H9 (cell line): ENCODE results near the gene FBXL22. TPM values are rescaled to one million over a fixed set of nuclear protein-coding genes. Genes with fewer than 3 reads are reported as not detected.

Source experiments
- DNase-seq: peaks from one replicate; pipeline ENCODE4 v3.0.0-alpha.2; 2017
- H2AFZ ChIP-seq: one replicate; pipeline ENCODE4 v1.6.1; 2013; ENCODE audit warnings: mild to moderate bottlenecking, low read length, control low read depth, moderate library complexity
- H2AK5ac ChIP-seq: 2 replicates; pipeline ENCODE4 v1.6.1; 2013; ENCODE audit warnings: low read length, control low read depth, mixed read lengths; ENCODE audit not compliant: insufficient read length
- H2BK120ac ChIP-seq: one replicate; pipeline ENCODE4 v1.6.1; 2013; ENCODE audit warnings: low read depth, mild to moderate bottlenecking, low read length, control low read depth, inconsistent platforms; ENCODE audit not compliant: poor library complexity, severe bottlenecking
- H2BK12ac ChIP-seq: 2 replicates; pipeline ENCODE4 v1.6.1; 2013; ENCODE audit warnings: low read length, control low read depth, mixed read lengths, low read depth; ENCODE audit not compliant: insufficient read length
- H2BK15ac ChIP-seq: 2 replicates; pipeline ENCODE4 v1.6.1; 2013; ENCODE audit warnings: low read depth, low read length, control low read depth
- H2BK20ac ChIP-seq: one replicate; pipeline ENCODE4 v1.6.1; 2013; ENCODE audit warnings: low read depth, mild to moderate bottlenecking, low read length, control low read depth, inconsistent platforms; ENCODE audit not compliant: poor library complexity, severe bottlenecking
- H2BK5ac ChIP-seq: 2 replicates; pipeline ENCODE4 v1.6.1; 2013; ENCODE audit warnings: low read length, control low read depth, mixed read lengths; ENCODE audit not compliant: insufficient read length
- H3K14ac ChIP-seq: 2 replicates; pipeline ENCODE4 v1.6.1; 2013; ENCODE audit warnings: low read length, control low read depth; ENCODE audit not compliant: insufficient read depth
- H3K18ac ChIP-seq: 2 replicates; pipeline ENCODE4 v1.6.1; 2013; ENCODE audit warnings: low read depth, mild to moderate bottlenecking, mixed read lengths, low read length, control low read depth; ENCODE audit not compliant: insufficient read length
- H3K23ac ChIP-seq: 2 replicates; pipeline ENCODE4 v1.6.1; 2013; ENCODE audit warnings: low read length, control low read depth, mixed read lengths, low read depth; ENCODE audit not compliant: insufficient read length
- H3K23me2 ChIP-seq: 2 replicates; pipeline ENCODE4 v1.6.1; 2013; ENCODE audit warnings: low read depth, mild to moderate bottlenecking, mixed read lengths, low read length, control low read depth; ENCODE audit not compliant: insufficient read length, poor library complexity, severe bottlenecking
- H3K27ac ChIP-seq: 2 replicates; pipeline ENCODE4 v1.5.1; 2013; ENCODE audit warnings: low read length, control low read depth, mixed read lengths, low read depth; ENCODE audit not compliant: insufficient read length
- H3K27me3 ChIP-seq: 2 replicates; pipeline ENCODE4 v1.6.1; 2013; ENCODE audit warnings: low read length, control low read depth, inconsistent platforms; ENCODE audit not compliant: insufficient read depth
- H3K4ac ChIP-seq: 2 replicates; pipeline ENCODE4 v1.6.1; 2013; ENCODE audit warnings: low read depth, mild to moderate bottlenecking, control low read depth, inconsistent platforms, low read length, moderate library complexity
- H3K4me1 ChIP-seq: 2 replicates; pipeline ENCODE4 v1.6.1; 2013; ENCODE audit warnings: low read length, control low read depth, inconsistent platforms; ENCODE audit not compliant: insufficient read depth
- H3K4me2 ChIP-seq: 2 replicates; pipeline ENCODE4 v1.6.1; 2013; ENCODE audit warnings: low read length, control low read depth, mixed read lengths; ENCODE audit not compliant: insufficient read length, insufficient read depth
- H3K56ac ChIP-seq: 2 replicates; pipeline ENCODE4 v1.6.1; 2013; ENCODE audit warnings: low read depth, mild to moderate bottlenecking, mixed read lengths, low read length, control low read depth; ENCODE audit not compliant: insufficient read length
- H3K79me1 ChIP-seq: 2 replicates; pipeline ENCODE4 v1.6.1; 2013; ENCODE audit warnings: low read depth, mild to moderate bottlenecking, moderate library complexity, low read length, control low read depth, inconsistent platforms; ENCODE audit not compliant: insufficient read depth, poor library complexity, severe bottlenecking
- H3K79me2 ChIP-seq: 2 replicates; pipeline ENCODE4 v1.6.1; 2013; ENCODE audit warnings: low read length, control low read depth, inconsistent platforms; ENCODE audit not compliant: insufficient read depth
- H3K9ac ChIP-seq: 2 replicates; pipeline ENCODE4 v1.6.1; 2013; ENCODE audit warnings: low read length, control low read depth, mixed read lengths; ENCODE audit not compliant: insufficient read length; ENCODE audit errors: extremely low read depth
- H3K9me3 ChIP-seq: one replicate; pipeline ENCODE4 v1.6.1; 2013; ENCODE audit warnings: low read depth, low read length, inconsistent platforms; ENCODE audit not compliant: control insufficient read depth
- H3T11ph ChIP-seq: one replicate; pipeline ENCODE4 v1.6.1; 2013; ENCODE audit warnings: mild to moderate bottlenecking, low read length, control low read depth, inconsistent platforms
- H4K20me1 ChIP-seq: one replicate; pipeline ENCODE4 v1.6.1; 2013; ENCODE audit not compliant: control insufficient read depth, insufficient read length, insufficient read depth
- H4K5ac ChIP-seq: 2 replicates; pipeline ENCODE4 v1.6.1; 2013; ENCODE audit warnings: low read depth, mild to moderate bottlenecking, mixed read lengths, low read length, control low read depth; ENCODE audit not compliant: insufficient read length
- H4K8ac ChIP-seq: replicated peaks from 2 replicates; pipeline ENCODE4 v1.6.1; 2013; ENCODE audit warnings: low read length, control low read depth, mixed read lengths, low read depth; ENCODE audit not compliant: insufficient read length
- H4K91ac ChIP-seq: 2 replicates; pipeline ENCODE4 v1.6.1; 2013; ENCODE audit warnings: low read depth, mild to moderate bottlenecking, moderate library complexity, mixed read lengths, low read length, control low read depth; ENCODE audit not compliant: insufficient read length
- H3K27ac Mint-ChIP-seq, 3 experiments: 2 replicates in 2 of 3; 3 replicates in 1 of 3; pipeline ENCODE4 v1.8.0; 2020 to 2021; ENCODE audit warnings: mixed read lengths in 3 of 3, mild to moderate bottlenecking in 1 of 3, moderate library complexity in 1 of 3
- H3K27me3 Mint-ChIP-seq: 2 replicates; pipeline ENCODE4 v1.8.0; 2021; ENCODE audit warnings: low read depth, mild to moderate bottlenecking, moderate library complexity, mixed read lengths
- H3K36me3 Mint-ChIP-seq, 3 experiments: 2 replicates in 2 of 3; 3 replicates in 1 of 3; pipeline ENCODE4 v1.8.0; 2020 to 2021; ENCODE audit warnings: low read depth in 3 of 3, mixed read lengths in 3 of 3; ENCODE audit not compliant: insufficient read depth in 1 of 3
- H3K4me1 Mint-ChIP-seq, 2 experiments: 2 replicates each; pipeline ENCODE4 v1.8.0; 2020; ENCODE audit warnings: mixed read lengths in 2 of 2
- H3K4me3 Mint-ChIP-seq, 2 experiments: 2 replicates in 1 of 2; 3 replicates in 1 of 2; pipeline ENCODE4 v1.8.0; 2020 to 2021; ENCODE audit warnings: mild to moderate bottlenecking in 2 of 2, mixed read lengths in 2 of 2, moderate library complexity in 1 of 2
- H3K9me3 Mint-ChIP-seq, 2 experiments: 2 replicates in 1 of 2; 3 replicates in 1 of 2; pipeline ENCODE4 v1.8.0; 2020; ENCODE audit warnings: mild to moderate bottlenecking in 2 of 2, mixed read lengths in 2 of 2, moderate library complexity in 1 of 2
- CTCF ChIP-seq: fragments of 200-600 bp; sonication (generic); conservative IDR thresholded peaks from 3 replicates; pipeline ENCODE4 v1.8.0; 2021; ENCODE audit warnings: antibody characterized with exemption, mild to moderate bottlenecking
- WGBS: extraction: QIAGEN DNeasy Blood & Tissue Kit; methylation state at CpG from one replicate; pipeline ENCODE4 v1.1.7; 2013; ENCODE audit warnings: missing lambda C conversion rate, low lambda C conversion rate, mixed read lengths; ENCODE audit not compliant: insufficient read length; ENCODE audit errors: extremely low coverage; 5-methylcytosine and 5-hydroxymethylcytosine counted together
- total RNA-seq: library from RNA; stranded (reverse); gene quantifications from 2 replicates; pipeline ENCODE4 v1.2.1, GENCODE V29; 2021

The FBXL22 gene
- total RNA-seq, 1 experiment from 2014 or later = 0.52 TPM

- Histone ChIP-seq H3K9me3 (no peaks in the 10 kb centered on the region), H3K14ac (no peak overlapping the region), H3K79me1 (no peaks in the 10 kb centered on the region), H3K18ac (no peak overlapping the region), H3K4me1 (peaks cover 13% of the 10 kb centered on the region), H2AFZ (no peak overlapping the region), H3T11ph (no peak overlapping the region), H3K9ac (no peak overlapping the region), H3K56ac (no peak overlapping the region), H2BK15ac (no peak overlapping the region), H3K27me3 (no peaks in the 10 kb centered on the region), H3K23ac (no peak overlapping the region), H4K8ac (no peak overlapping the region), H2BK12ac (no peak overlapping the region), H4K20me1 (no peaks in the 10 kb centered on the region), H3K23me2 (no peaks in the 10 kb centered on the region), H3K4me2 (no peak overlapping the region), H3K79me2 (no peaks in the 10 kb centered on the region), H4K91ac (no peak overlapping the region), H2BK5ac (no peak overlapping the region), H2AK5ac (no peak overlapping the region), H4K5ac (no peak overlapping the region), H3K27ac (no peak overlapping the region), H2BK120ac (no peak overlapping the region), H2BK20ac (no peak overlapping the region), H3K4ac (no peak overlapping the region)
- TF ChIP-seq CTCF = no peak
- no peak overlapping the region for H3K4me3 Mint-ChIP-seq
- H3K4me1 Mint-ChIP-seq = peaks cover 6 to 7% of the 10 kb centered on the region in 2 experiments
- peaks cover 4 to 15% (median 7%) of the 10 kb centered on the region in 3 experiments; a peak in 4 of 7 replicates for H3K36me3 Mint-ChIP-seq
- H3K9me3 Mint-ChIP-seq = no peaks in the 10 kb centered on the region
- no peaks in the 10 kb centered on the region for H3K27me3 Mint-ChIP-seq
- H3K27ac Mint-ChIP-seq = no peak overlapping the region
- WGBS = no CpG with 5 or more reads among the region's 2 CpGs
- no peak for DNase-seq
Measured at GRCh38 chr15:63565536-63566186, 31.5 kb upstream of the FBXL22 start.
